Effector CD8-positive, alpha-beta T cell (primary cell): ENCODE measurements around the gene SLF2.

Experiments used
- DNase-seq: peaks from one replicate; lab custom pipeline; 2025; lab: John Stamatoyannopoulos, UW

SLF2 gene

GRCh38 chr10:100980711-100981110, 67.9 kb downstream of the SLF2 start:
- no peak for DNase-seq

DNA sequence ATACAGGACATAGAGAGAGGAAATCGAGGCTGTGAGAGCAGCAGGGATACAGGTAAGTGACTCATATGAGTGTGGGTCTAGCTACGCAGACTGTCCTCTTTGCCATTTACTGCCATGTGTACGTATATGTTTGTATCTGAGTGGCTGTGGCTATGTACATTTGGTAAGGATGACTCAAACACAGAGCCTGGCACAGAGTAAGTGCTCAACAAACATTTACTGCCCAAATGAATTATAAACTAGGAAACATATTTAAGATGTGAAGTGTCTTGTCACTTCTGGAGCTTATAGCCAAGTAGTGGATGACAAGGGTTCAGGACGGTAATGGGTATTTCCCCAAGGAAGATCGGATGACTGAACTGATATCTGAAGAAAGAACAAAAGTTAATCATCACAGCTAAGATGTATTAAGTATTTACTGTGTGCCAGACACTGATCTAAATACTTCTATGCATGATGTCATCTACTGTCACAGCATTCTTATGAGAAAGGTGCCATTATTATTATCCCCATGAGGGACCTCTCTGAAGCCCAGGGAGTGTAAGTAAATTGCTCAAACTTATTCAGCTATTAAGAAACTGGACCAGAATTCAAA, 68.5 kb downstream of the SLF2 start:
- no peak for DNase-seq

GRCh38 chr10:100982916-100983830, 70.4 kb downstream of the SLF2 start:
- no peak for DNase-seq

DNA sequence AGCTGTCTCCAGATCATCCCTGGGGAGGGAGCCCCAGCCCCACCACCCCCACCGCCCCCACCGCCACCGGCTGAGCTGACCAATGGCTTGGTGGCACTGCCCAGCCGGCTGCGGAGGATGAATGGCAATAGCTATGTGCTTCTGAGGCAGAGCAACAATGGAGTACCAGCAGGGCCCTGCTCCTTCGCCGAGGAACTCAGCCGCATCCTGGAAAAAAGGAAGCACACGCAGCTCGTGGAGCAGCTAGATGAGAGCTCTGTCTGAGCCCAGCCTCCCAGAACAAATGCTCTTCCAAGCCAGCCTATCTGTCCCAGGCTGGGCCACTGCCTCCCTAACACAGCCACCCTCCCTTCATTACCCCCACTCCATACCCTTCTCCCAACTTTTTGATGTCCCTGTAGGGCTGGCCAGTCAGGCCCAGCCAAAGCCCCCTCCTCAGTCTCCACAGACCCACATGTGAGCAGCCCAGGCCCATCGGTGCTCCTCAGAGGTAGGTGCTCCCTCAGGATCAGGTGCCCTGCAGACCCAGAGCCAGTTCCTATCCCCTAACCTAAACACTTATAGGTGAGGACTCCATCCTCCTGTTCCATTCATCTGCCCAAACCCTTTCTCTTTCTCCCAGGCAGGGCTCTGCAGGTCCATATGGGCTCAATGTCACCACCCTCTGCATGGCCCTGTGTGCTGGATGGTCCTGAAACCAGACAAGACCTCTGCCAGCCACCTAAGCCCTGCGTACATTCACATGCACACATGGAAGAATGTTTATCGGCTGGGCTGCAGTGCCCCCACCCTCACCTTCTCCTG, 71.3 kb downstream of the SLF2 start:
- DNase-seq, result no peak

GRCh38 chr10:100984672-100985177, 72.0 kb downstream of the SLF2 start:
- DNase-seq, result no peak

- no peak for DNase-seq
Measured at GRCh38 chr10:100985336-100985735, 72.6 kb downstream of the SLF2 start.

DNA sequence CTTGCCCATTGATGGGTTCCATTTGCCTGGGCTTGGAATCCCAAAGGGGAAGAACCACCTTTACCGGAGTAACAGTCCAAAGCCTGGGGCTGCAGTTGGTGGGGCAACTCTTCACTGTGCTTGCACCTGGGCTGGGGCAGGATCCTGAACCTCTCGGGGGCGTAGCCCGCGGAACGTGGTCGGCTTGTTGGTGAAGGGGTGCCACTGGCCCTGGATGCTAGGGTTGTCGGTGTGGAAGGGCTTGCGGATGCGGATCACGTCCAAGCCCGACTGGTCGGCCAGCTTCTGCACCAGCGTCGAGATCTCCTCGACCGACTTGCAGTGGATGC, 73.8 kb downstream of the SLF2 start:
- no peak for DNase-seq

DNA sequence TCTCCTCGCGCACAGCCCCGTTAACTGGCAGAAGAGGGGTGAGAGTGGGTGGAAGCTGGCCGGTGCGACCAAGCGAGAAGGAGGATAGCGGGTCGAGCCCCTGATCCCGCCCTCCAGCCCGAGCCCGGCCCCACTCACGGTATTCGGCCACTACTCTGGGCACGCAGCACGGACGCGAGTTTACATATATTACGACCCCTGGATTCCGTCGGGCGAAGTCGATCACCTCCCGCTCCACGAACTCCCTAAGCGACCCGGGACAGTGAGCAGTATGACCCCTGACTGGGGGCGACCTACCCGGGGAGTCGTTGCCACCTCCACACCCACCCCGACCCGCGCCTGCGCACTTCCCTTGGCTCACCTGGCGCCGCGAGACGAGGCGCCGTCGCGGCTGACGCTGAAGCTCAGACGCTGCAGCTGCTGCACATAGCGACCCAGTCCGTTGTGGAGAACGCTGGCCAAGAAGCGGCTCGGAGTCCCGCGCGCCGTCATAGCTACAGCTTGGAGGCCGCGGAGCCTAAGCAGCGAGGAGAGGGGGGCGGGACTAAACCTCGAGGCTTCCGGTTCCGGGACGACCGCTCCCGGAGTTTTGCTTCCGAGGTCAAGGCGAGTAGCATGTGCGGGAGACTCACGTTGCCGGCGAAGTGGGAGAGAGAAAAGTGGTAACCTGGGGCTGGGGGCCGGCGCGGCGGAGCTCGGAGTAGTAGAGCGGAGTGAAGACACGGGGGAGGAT, 74.4 kb downstream of the SLF2 start, which contains the start of the genes MRPL43 and TWNK:
Gene MRPL43 (minus strand): TSS at position 546 of the 733 bp plus-strand sequence. CDS start 54 bp downstream, at position 492.
Gene TWNK (plus strand): TSS at position 592 of the 733 bp plus-strand sequence. CDS start 668 bp downstream, outside the sequence.
- DNase-seq, result peak; percentile 74

GRCh38 chr10:100987685-100988049, 74.9 kb downstream of the SLF2 start:
- DNase-seq, result no peak

DNA sequence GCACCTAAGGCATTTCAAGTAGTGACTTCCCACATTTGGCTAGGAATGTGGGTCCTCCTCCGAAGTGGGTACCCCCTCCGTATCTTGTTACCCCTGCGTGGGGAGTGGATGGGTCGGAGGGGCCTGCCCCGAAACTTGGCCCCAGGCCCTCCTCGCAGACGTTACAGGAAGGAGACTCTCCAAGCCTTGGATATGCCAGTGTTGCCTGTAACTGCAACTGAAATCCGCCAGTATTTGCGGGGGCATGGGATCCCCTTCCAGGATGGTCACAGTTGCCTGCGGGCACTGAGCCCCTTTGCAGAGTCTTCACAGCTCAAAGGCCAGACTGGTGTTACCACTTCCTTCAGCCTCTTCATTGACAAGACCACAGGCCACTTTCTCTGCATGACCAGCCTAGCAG, 75.4 kb downstream of the SLF2 start:
- DNase-seq, result no peak

- DNase-seq, result no peak
Measured at GRCh38 chr10:100989088-100989487, 76.3 kb downstream of the SLF2 start.

- DNase-seq, result no peak
Measured at GRCh38 chr10:100993986-100994708, 81.4 kb downstream of the SLF2 start.

- DNase-seq, result no peak
Measured at GRCh38 chr10:100995181-100995580, 82.4 kb downstream of the SLF2 start.

DNA sequence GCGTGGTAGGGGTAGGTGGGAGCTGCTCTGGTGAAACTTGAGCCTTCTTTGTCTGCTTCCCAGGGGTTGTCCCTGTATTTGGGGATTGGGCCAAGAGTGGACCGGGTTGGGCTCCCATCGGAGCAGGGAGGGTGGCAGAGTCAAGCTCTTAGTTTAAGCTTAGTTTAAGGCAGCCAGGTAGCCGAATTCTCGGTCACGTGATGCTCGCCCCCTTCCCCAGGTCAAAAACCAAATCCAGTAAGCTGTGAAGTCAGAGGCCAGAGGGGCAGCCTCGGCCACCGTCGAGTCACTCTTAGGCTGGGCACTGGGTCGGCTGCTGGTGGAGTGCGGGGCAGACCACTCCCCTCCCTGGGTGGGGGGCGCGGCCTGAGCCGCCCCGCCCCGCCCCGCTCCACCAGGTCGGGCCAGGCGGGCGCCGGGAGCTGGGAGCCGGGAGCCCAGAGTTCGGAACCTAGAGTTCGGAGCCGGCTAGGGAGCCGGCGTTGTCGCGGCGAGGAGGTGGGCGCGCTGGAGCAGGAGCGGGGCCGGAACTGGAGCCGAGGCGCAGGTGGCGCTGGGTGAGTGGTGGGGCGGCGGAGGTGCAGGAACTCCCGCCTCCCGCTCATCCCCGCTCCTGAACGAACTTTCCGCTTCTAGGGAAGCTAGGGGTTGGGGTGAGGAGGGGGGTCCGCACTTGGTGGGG, 84.1 kb downstream of the SLF2 start:
- DNase-seq, result peak; percentile 33

- DNase-seq, result peak; percentile 61
Measured at GRCh38 chr10:100997360-100998182, 84.8 kb downstream of the SLF2 start.

GRCh38 chr10:100998183-100998990, 85.6 kb downstream of the SLF2 start:
- peak; percentile 58 for DNase-seq

DNA sequence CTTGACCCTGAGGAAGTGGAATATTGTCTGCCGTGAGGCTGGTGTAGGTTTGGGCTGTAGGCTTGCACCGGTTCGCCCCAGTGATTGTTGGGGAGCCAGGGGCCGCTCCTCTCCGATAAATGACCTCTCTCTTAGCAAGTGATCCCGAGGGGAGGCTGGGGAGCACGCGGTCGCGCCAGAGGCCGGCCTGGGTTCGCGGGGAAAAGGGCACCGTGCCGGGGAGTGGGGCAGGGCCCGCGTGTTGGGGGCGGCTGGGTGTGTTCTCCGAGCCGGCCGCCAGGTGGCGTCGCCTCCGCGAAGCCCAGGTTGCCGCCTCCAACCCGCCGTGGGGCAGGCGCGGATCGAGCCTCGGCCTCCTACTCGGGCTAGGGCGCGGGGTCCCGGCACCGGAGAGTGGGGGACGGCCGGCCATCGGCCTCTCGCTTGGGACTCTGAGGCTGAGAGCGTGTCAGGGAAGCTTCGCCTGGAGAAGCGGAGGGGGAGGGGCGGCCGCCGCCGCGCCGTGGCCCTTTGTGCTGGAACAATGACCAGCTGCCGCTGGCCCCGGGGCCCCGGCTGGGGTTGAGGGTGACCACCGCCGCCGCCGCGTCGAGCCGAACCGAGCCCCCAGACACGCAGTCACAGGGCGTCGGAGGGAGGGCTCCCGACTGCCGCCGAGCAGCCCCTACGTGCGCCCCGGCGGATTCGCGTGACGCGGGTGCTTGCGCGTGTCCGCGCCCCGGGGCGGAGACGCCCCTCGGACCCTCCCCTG, 86.4 kb downstream of the SLF2 start:
- peak; percentile 60 for DNase-seq

GRCh38 chr10:100999742-101000126, 87.0 kb downstream of the SLF2 start, which contains the start of gene LZTS2:
LZTS2 (plus strand) TSS chr10:100999808; CDS start chr10:101002539, 2,731 bp downstream.
- DNase-seq, result no peak
